Neural progenitor cell (in vitro differentiated cells): ENCODE measurements around the gene CCDC93. TPM values are rescaled to one million over a fixed set of nuclear protein-coding genes. Genes with fewer than 3 reads are reported as not detected.
A peak's percentile ranks its signal among the peaks of the same experiment; 100 is the strongest.

Source experiments
- DNase-seq: peaks from one replicate; pipeline ENCODE4 v3.0.0-alpha.2; 2016; ENCODE audit warnings: low spot score
- H2AFZ ChIP-seq: fragments of 200-600 bp; sonication (generic); replicated peaks from 2 replicates; pipeline ENCODE4 v1.6.1; 2016; ENCODE audit warnings: antibody characterized with exemption
- H3F3A ChIP-seq: fragments of 200-600 bp; sonication (generic); 2 replicates; pipeline ENCODE4 v1.6.1; 2016; ENCODE audit warnings: antibody characterized with exemption, low read depth
- H3K27ac ChIP-seq: fragments of 200-600 bp; sonication (generic); 2 replicates; pipeline ENCODE4 v1.5.1; 2016; ENCODE audit warnings: mild to moderate bottlenecking
- H3K27me3 ChIP-seq: fragments of 200-600 bp; sonication (generic); 2 replicates; pipeline ENCODE4 v1.6.1; 2016; ENCODE audit warnings: mild to moderate bottlenecking, moderate library complexity
- H3K36me3 ChIP-seq: fragments of 200-600 bp; sonication (generic); 2 replicates; pipeline ENCODE4 v1.5.1; 2016
- H3K4me1 ChIP-seq: fragments of 200-600 bp; sonication (generic); 2 replicates; pipeline ENCODE4 v1.6.1; 2016; ENCODE audit warnings: mixed run types
- H3K4me2 ChIP-seq: fragments of 200-600 bp; sonication (generic); 2 replicates; pipeline ENCODE4 v1.6.1; 2016
- H3K4me3 ChIP-seq: fragments of 200-600 bp; sonication (generic); 2 replicates; pipeline ENCODE4 v1.5.1; 2016
- H3K79me2 ChIP-seq: fragments of 200-600 bp; sonication (generic); 2 replicates; pipeline ENCODE4 v1.6.1; 2016; ENCODE audit warnings: low read depth
- H3K9ac ChIP-seq: fragments of 200-600 bp; sonication (generic); 2 replicates; pipeline ENCODE4 v1.6.1; 2016
- H3K9me3 ChIP-seq: fragments of 200-600 bp; sonication (generic); 2 replicates; pipeline ENCODE4 v1.5.1; 2016; ENCODE audit warnings: low read depth
- H4K20me1 ChIP-seq: fragments of 200-600 bp; sonication (generic); 2 replicates; pipeline ENCODE4 v1.6.1; 2016; ENCODE audit warnings: low read depth
- H3K27ac Mint-ChIP-seq: 3 replicates; pipeline ENCODE4 v1.8.0; 2021; ENCODE audit warnings: mixed read lengths
- H3K27me3 Mint-ChIP-seq: 2 replicates; pipeline ENCODE4 v1.8.0; 2022; ENCODE audit warnings: low read depth, mild to moderate bottlenecking, inconsistent platforms, moderate library complexity, mixed read lengths; ENCODE audit not compliant: insufficient read depth
- H3K36me3 Mint-ChIP-seq: 3 replicates; pipeline ENCODE4 v1.8.0; 2021; ENCODE audit warnings: mixed read lengths
- H3K4me1 Mint-ChIP-seq: 3 replicates; pipeline ENCODE4 v1.8.0; 2021; ENCODE audit warnings: mixed read lengths
- H3K4me3 Mint-ChIP-seq: 3 replicates; pipeline ENCODE4 v1.8.0; 2021; ENCODE audit warnings: mild to moderate bottlenecking, moderate library complexity, mixed read lengths
- H3K9me3 Mint-ChIP-seq: 3 replicates; pipeline ENCODE4 v1.8.0; 2020; ENCODE audit warnings: mixed read lengths
- EZH2 ChIP-seq: fragments of 200-600 bp; sonication (generic); IDR thresholded peaks from 2 replicates; pipeline ENCODE4 v1.6.1; 2017; ENCODE audit warnings: antibody characterized with exemption, mild to moderate bottlenecking, moderate library complexity
- EZH2phosphoT487 ChIP-seq: fragments of 200-600 bp; sonication (generic); IDR thresholded peaks from 2 replicates; pipeline ENCODE4 v1.6.1; 2017; ENCODE audit warnings: antibody characterized with exemption
- total RNA-seq: library from RNA; depleted of rRNA; stranded (reverse); fragments of >200 nt; gene quantifications from 2 replicates; pipeline ENCODE4 v1.2.3, GENCODE V29; 2015; ENCODE audit warnings: low replicate concordance
- TF ChIP-seq, protein P1 (sequence below): fragments of 200-600 bp; sonication (generic); IDR thresholded peaks from 2 replicates; pipeline ENCODE4 v1.5.1; 2017; ENCODE audit warnings: antibody characterized with exemption, mild to moderate bottlenecking

Gene CCDC93
- total RNA-seq, 1 donor from 2014 or later = 21.0 TPM

- Mint-ChIP-seq H3K36me3 (peaks cover 27% of the 10 kb centered on the region), H3K9me3 (no peaks in the 10 kb centered on the region)
- H3K36me3 ChIP-seq = no peaks in the 10 kb centered on the region
Observed at GRCh38 chr2:117935954-117936353, 77.9 kb downstream of the CCDC93 start.

DNA sequence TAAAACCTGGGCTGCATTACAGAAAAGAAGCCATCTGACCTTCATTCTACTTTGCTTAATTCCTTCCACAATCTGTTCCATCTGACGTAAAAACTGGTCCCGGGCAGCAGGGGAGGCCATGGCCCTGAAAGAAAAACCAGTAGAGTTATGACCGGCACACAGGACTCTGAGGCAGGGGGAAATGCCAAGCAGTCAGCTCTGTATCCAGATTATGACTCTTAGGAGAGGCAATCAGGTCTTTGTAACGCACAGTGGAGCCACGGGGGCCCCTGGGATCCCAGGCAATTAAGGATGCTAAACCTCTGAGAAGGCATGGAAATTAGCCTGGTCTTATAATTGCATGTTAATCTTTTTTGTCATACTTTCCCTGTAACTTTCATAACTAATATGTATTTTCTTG, 78.4 kb downstream of the CCDC93 start:
- Mint-ChIP-seq H3K36me3 (peaks cover 29% of the 10 kb centered on the region), H3K4me3 (no peak overlapping the region), H3K4me1 (peaks cover 2% of the 10 kb centered on the region), H3K27ac (no peak overlapping the region), H3K9me3 (no peaks in the 10 kb centered on the region), H3K27me3 (no peaks in the 10 kb centered on the region)
- H3K79me2 ChIP-seq = no peaks in the 10 kb centered on the region
- peak; percentile 47 for DNase-seq
- H3K9me3 ChIP-seq = no peaks in the 10 kb centered on the region
- no peaks in the 10 kb centered on the region for H3K36me3 ChIP-seq
- H3K4me2 ChIP-seq = peak overlapping the region; percentile 33
- no peaks in the 10 kb centered on the region for H3K27me3 ChIP-seq
- TF ChIP-seq, protein P1, sequence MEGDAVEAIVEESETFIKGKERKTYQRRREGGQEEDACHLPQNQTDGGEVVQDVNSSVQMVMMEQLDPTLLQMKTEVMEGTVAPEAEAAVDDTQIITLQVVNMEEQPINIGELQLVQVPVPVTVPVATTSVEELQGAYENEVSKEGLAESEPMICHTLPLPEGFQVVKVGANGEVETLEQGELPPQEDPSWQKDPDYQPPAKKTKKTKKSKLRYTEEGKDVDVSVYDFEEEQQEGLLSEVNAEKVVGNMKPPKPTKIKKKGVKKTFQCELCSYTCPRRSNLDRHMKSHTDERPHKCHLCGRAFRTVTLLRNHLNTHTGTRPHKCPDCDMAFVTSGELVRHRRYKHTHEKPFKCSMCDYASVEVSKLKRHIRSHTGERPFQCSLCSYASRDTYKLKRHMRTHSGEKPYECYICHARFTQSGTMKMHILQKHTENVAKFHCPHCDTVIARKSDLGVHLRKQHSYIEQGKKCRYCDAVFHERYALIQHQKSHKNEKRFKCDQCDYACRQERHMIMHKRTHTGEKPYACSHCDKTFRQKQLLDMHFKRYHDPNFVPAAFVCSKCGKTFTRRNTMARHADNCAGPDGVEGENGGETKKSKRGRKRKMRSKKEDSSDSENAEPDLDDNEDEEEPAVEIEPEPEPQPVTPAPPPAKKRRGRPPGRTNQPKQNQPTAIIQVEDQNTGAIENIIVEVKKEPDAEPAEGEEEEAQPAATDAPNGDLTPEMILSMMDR = no peak
- TF ChIP-seq EZH2 (no peak), EZH2phosphoT487 (no peak)
- no peak overlapping the region for H2AFZ ChIP-seq
- H3K27ac ChIP-seq = no peak overlapping the region
- H3K4me3 ChIP-seq = no peak overlapping the region
- H3F3A ChIP-seq = peaks cover 9% of the 10 kb centered on the region
- H4K20me1 ChIP-seq = peaks cover 3% of the 10 kb centered on the region
- H3K4me1 ChIP-seq = peaks cover 22% of the 10 kb centered on the region
- no peak overlapping the region for H3K9ac ChIP-seq

More at GRCh38 chr2:117935954-117936353, 77.9 kb downstream of the CCDC93 start:
- no peaks in the 10 kb centered on the region for H3K9me3 ChIP-seq
- no peaks in the 10 kb centered on the region for H3K79me2 ChIP-seq
- peak overlapping the region; percentile 11 for H3K4me2 ChIP-seq
- no peak overlapping the region for H2AFZ ChIP-seq
- peaks cover 22% of the 10 kb centered on the region for H3K4me1 ChIP-seq
- Mint-ChIP-seq H3K27me3 (no peaks in the 10 kb centered on the region), H3K4me3 (no peak overlapping the region), H3K27ac (no peak overlapping the region), H3K4me1 (peaks cover 2% of the 10 kb centered on the region)
- TF ChIP-seq EZH2phosphoT487 (no peak), EZH2 (no peak)
- TF ChIP-seq, protein P1 = no peak
- H3K27ac ChIP-seq = no peak overlapping the region
- peaks cover 9% of the 10 kb centered on the region for H3F3A ChIP-seq
- peaks cover 3% of the 10 kb centered on the region for H4K20me1 ChIP-seq
- no peak overlapping the region for H3K9ac ChIP-seq
- no peak for DNase-seq
- no peak overlapping the region for H3K4me3 ChIP-seq
- H3K27me3 ChIP-seq = no peaks in the 10 kb centered on the region

DNA sequence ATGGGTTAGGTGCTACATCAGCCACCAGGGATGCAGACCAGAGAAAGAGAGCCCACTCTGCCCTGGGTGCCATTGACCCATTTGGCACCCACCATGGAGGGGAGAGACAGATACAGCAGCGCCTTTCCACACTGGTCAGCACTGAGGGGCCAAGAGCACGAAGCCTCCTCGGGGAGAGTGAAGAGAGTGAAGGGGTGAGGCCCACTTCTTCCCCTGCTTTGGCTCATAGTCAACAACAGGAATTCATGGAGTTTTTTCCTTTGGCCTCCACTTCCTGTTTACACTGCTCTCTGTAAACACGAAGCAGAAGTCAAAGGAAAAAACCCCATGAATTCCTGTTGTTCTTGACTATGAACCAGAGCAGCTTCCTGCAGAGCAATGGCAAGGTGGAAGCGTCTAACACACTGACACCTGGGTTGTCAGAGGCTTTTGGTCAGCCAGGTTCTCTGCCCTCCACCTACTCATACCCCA, 80.0 kb downstream of the CCDC93 start:
- TF ChIP-seq, protein P1 = no peak
- TF ChIP-seq EZH2 (no peak), EZH2phosphoT487 (no peak)
- Histone ChIP-seq H2AFZ (no peak overlapping the region), H3K79me2 (no peaks in the 10 kb centered on the region), H3K27me3 (no peaks in the 10 kb centered on the region), H3K4me2 (no peak overlapping the region), H4K20me1 (peaks cover 3% of the 10 kb centered on the region), H3K4me1 (peaks cover 22% of the 10 kb centered on the region), H3K9ac (no peak overlapping the region), H3K27ac (no peak overlapping the region), H3K36me3 (no peaks in the 10 kb centered on the region), H3K4me3 (no peak overlapping the region), H3F3A (peaks cover 9% of the 10 kb centered on the region), H3K9me3 (no peaks in the 10 kb centered on the region)
- H3K27ac Mint-ChIP-seq = no peak overlapping the region
- peaks cover 24% of the 10 kb centered on the region for H3K36me3 Mint-ChIP-seq
- DNase-seq = no peak
- no peaks in the 10 kb centered on the region for H3K9me3 Mint-ChIP-seq
- no peak overlapping the region for H3K4me3 Mint-ChIP-seq
- no peaks in the 10 kb centered on the region for H3K27me3 Mint-ChIP-seq
- peaks cover 2% of the 10 kb centered on the region for H3K4me1 Mint-ChIP-seq
